Renal cortical epithelial cell (primary cell): ENCODE results near the gene C2CD4C. TPM values are rescaled to one million over a fixed set of nuclear protein-coding genes. Genes with fewer than 3 reads are reported as not detected.
"Not testable (repeated sequence)": the region's sequence is repeated elsewhere in the genome, so short reads cannot be mapped to it uniquely, and the experiment has no call there.

Source experiments
- DNase-seq: peaks from one replicate; pipeline ENCODE4 v3.0.0-alpha.2; 2011; ENCODE audit warnings: low read depth
- total RNA-seq: library from RNA; depleted of rRNA; stranded (reverse); fragments of >200 nt; gene quantifications from 2 replicates; pipeline ENCODE4 v1.2.3, GENCODE V29; 2014

C2CD4C gene
- total RNA-seq, 1 donor from 2014 or later: 0.20 TPM

DNA sequence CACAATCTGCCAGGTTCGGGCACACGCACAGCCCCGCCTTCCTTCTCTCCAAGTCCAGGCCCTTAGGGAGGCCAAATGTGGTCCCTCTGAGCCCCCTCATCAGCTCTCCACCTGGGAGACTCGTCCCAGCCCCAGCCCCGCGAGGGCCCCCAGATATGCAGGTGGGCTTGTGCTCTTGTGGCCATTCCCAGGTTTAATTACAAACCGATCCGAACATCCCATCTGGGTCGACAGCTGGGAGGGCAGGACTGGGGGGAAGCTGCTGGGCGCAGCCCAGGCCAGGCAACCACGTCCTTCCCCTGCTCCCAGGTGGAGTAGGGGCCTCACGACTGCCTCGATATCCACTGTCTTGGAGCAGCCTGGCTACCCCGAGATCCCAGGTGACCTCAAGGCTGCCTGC lies 7.5 kb upstream of the C2CD4C start:
- DNase-seq: no peak

DNA sequence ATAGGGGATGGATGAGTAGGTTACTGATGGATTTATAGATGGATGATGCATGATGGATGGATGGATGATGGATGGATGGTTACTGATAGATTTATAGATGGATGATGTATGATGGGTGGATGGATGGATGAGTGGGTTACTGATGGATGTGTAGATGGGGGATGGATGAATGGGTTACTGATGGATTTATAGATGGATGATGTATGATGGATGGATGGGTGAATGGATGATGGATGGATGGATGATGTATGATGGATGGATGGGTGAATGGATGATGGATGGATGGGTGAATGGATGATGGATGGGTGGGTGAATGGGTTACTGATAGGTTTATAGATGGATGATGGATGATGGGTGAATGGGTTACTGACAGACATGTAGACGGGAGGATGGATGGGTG lies 6.3 kb upstream of the C2CD4C start:
- DNase-seq: no peak

DNA sequence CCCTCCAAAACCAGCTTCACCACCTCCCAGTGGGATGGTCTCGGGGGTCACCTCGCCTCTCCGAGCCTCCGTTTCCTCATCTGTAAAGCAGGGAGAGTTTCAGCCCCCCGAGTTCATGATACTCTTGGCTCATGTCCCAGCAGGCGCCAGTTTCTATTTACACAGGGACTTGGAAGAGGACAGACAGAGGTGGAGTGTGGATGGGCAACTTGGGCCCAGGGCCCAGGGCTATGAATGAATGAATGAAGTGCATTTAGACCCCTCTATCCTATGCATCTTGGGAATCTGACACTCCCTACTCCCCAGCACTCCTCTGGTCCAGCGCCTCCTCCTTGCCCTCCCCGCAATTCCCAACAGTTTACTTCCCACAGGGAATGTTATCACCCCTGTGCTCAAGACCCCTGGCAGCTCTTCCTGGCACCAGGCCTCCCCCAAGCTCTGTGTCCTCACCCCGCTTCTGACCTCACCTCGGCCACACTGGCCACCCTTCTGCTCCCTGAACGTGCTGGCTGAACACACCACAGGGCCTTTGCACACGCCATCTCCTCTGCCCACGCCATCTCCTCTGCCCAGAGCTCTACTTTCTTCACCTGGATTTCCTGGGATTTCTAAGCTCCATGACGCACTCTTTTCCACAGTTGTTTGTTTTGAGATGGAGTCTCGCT lies 4.9 kb upstream of the C2CD4C start:
- no peak for DNase-seq

DNA sequence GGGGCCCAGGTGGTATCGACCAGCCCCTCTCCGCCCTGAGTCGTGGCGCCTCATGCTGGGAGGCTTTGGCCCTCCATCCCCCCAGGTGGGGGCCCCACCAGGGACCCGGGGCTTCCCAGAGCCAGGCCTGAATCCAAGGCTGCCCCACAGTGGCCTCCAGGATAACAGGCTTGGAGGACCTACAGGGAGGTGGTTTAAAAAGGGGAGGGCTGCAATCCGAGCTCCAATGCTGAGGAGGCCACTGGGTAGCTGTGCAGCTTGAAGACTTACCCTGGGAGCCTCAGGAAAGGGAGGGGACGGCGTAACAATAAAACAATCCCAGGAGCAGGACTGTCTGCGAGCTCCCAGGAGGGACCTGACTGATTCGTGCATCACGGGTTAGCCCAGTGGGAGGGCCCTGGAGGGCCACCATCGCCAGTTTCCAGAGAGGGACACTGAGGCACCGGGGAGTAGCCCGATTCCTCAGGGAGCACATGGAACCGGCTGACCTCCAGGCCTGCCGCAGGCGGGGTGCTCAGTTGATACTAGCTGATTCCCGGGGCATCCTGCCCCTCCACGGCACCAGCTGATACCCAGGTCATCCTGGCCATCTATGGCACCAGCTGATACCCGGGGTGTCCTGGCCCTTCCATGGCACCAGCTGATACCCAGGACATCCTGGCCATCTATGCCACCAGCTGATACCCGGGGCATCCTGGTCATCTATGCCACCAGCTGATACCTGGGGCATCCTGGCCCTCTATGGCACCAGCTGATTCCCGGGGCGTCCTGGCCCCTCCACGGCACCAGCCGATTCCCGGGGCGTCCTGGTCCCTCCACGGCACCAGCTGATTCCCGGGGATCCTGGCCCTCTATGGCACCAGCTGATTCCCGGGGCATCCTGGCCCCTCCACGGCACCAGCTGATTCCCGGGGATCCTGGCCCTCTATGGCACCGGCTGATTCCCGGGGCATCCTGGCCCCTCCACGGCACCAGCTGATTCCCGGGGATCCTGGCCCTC lies 3.7 kb upstream of the C2CD4C start:
- DNase-seq: no peak

DNA sequence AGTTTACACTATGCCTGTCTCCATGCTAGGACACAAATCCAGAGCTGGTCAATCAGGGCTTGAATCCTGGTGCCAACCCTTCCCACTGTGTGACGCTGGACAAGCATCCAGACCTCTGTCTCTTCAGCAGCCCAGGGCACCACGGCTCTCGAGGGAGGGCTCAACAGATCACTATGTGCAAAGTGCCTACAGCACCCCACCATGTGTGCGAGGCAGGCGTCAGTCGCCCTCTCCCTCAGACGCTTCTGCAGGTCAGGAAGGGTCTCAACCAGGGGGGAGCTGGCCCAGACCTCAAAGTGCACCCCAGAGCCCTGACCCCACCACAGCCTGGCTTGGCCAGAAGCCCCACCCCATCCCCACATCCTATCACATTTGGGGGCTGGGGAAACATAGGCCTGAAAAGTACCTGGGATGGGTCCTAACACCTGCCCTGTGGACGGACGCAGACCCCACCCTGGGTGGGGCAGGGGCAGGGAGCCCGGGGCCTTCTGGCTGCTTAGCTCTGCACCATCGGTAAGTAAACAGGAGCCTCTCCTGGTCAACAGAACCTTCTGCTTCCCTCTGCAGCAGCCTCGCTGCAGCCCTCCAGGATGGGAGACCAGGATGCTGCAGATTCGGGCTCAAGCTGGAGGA lies 2.9 kb upstream of the C2CD4C start:
- DNase-seq: no peak

DNA sequence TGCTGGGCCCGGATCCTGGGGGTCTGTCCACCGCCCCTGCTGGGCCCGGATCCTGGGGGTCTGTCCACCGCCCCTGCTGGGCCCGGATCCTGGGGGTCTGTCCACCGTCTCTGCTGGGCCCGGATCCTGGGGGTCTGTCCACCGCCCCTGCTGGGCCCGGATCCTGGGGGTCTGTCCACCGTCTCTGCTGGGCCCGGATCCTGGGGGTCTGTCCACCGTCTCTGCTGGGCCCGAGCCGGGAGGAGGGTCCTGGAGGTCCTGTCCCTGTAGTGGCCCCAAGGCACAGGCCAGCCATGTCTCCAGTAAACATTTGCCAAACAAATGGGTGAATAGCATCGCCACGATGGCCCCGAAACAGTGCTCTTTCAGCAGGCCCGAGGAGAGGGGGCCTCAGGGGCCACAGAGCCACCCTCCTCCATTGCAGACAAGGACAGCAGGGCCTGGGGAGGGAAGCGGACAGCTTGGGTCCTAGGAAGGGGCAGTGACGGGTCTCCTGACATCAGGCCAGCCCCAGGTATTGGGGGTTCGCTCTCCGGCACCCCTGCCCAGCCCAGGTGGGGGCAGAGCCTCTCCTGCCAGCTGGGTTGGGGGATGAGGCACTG lies 2.3 kb upstream of the C2CD4C start:
- DNase-seq: not testable (repeated sequence)

DNA sequence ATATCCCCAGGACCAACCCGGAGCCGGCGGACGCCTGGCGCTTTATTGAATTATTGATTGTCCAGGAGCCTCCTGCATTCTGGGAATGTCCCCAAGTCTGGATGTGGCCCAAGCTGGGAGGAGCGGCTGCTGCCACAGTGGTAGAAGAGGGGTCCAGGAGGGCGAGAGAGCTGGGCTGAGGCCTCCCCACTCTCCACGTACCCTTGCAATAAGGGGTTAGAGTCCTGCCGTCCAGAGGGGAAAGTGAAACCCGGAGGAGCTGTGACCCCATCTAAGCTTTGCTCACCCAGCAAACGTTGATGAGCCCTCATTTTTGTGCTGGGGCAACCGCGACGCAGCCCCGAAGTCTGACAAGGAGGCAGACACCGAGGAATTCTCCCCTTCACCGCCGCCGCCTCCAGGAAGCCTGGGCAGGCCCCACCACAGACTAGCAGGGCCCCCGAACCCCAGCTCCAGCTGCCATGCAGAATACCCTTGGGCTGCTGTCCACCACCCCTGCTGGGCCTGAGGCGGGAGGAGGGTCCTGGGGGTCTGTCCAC lies 1.4 kb upstream of the C2CD4C start:
- DNase-seq: no peak

DNA sequence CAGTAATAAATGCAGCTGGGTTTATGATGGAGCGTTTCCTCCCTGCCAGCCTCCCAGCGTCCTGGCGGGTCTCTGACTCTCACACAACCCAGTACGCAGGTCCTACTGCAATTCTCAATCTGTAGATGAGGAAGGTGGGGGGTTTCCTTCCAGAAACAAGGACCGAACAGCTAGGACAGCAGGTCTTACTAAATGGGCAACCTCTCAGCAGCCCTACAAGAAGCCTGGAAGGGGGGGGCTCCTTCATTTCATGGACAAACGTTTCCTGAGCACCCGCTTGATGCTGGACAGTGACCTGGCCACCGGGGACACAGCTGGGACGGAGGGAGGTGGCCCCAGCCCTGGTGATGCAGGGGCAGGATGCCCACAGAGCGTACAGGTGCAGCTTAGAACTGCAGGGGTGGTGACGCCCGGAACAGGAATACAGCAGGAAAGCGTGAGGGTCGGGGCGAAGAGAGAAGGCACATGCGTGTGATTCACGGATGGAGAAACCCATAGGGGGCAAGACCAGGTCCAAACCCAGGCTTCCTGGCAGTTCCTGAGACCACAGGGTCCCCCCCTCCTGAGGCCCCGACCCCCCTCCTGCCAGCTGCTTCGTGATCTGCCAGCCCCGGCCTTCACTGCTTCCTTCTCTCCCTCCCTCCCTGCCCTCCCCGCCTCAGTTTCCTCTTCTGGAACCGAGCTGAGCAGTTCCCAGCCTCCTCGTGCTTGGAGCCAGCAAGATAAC lies 732 bp upstream of the C2CD4C start:
- DNase-seq: no peak

DNA sequence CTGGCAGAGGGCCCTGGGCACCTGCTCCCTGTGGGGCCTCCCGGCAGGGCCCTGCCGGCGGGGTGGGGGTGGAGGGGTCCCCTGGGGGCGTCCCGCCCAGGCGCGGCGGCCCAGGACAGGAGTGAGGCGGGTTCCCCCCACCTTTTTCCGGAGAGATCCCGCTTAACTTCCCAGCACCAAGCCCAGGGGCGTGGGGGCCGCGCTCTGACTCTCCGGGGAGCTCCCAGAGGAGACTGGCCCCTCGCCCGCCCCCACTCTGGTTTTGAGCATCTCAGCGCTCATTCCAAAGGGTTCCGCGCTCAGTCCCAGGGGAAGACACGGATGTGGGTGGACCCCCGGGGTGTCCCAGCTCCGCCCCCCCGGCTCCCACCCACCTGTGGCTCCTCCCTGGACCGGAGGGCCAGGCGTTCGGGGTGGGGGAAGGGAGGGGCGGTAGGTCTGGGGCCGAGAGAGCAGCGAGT lies 476 bp downstream of the C2CD4C start:
- DNase-seq: no peak

DNA sequence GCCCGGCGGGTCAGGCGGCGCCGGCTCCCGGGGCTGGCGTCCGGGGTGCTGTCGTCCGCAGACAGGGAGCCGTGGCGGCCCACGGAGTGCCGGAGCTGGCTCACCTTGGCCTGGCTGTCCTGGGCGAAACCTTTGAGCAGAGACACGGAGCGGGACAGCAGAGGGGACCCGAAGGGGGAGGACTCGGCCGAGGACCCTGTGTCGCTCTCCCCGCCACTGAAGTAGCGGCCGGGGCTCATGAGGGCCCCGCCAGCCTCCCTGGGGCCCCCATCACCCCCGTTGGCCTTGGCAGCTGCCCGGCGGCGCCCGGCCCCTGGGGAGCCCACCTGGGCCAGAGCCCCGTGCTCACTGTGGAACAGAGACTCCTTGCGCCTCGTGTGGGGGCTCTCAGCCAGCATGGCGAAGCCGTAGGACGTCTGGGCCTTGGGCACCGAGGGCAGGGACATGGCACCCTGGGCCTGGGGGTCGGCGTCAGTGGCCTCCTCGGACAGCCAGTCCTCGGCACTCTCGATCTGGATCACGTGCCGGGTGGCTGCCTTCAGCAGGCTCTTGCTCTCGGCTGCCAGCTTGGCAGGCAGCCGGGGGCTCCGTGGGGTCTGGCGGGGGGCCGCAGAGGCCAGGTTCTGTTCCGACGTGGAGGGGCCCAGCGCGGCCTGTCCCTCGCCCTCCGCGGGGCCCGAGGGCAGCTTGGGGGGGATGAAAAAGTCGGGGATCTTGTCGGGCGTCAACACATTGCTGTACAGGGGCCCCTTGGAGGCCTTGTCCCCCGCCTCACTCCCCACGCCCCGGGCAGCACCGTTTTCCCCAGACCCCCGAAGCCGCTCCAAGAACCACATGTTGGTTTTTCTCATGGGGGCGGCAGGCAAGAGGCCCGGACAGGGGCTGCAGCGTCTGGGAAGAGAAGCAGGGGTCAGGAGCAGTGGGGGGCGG lies 1.2 kb downstream of the C2CD4C start:
- DNase-seq: no peak

DNA sequence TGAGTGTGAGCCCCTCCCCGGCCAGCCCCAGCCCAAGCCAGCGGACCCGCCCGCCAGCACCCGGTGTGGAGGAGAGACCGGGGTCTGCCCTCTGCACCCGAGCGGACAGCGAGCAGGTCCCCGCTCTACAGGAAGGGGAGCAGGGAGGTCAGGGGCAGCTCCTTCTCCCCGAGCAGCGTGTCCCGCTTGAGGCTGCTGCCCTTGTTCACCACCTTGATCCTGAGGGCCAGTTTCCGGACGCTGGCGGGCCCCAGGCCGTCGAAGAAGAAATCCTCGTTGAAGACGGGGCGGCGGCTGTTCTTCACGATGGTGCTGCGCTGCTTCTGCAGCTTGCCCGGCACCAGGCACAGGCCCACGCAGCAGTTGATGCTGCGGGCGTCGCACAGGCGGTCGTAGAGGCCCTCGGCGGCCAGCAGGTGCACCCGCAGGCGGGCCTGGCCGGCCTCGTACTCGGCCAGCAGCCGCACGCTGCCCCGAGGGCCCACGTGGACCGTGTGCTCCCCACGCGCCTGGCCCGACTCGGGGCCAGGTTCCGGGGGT lies 1.9 kb downstream of the C2CD4C start:
- no peak for DNase-seq

DNA sequence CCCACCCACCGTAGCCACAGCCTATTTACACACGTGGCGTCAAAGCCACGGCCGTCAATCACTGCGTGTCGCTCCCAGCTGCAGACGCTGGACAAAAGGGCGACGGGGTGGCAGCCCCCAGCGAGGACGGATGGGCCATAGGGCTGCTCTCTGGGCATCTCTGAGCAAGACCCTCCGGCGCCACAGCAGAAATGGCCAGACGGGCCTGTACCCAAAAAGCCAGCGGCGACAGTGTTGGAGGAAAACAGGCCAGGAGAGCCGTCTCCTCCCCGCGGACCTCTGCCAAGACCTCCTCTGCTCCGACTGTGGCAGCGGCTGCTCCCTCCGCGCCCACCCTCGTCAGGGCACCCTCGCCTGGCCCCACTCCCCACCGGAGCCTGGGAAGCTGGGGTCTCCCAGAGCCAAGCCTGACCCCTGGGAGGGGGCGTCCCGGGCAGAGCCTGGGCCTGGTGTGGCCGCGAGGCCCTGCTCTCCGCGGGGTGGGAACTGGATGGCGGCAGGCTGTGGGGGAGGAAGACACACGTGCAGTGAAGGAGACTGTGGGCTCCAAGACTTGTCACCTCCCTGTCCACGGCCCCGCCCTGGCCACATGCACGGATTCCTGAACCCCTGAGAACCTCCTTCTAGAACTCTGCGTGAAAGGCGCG lies 2.7 kb downstream of the C2CD4C start:
- no peak for DNase-seq

DNA sequence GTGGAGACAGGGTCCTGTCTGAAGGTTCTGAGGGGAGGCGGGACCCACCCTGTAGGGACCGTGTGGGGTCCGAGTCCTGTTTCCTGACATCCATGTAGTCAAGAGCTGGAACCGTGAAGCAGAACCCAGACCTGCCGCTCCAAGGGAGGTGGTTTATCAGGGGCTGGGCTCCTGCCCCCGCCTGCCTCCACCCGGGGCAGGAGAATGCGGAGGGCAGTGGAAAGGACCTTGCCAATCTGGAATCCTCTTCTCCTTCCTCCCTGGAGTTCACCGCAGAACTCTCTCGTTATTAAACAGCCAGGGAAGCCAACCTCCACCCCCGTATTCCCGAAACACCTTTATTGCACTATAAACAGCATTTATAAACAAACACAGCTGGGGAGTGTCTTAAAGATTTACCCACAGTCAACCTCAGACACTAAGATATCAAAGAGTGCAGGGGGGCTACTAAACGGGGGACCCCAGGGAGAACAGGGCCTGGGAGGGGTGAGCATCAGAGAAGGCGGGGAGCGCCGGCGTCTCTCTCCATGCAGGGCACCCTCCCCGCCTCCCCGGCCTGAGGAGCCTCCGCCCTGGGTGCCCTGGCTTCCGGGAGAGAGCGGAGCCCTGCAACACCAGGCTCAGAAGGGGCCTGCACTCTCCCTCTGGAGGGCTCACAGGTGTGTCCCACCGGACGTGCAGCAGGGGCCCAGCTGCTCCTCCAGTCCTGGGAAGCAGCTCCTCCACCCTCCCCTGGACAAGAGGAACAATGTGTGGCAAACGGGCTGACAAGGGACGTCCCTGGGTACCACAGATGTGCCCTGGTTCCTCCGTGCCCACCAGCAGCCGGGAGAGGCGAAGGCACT lies 3.6 kb downstream of the C2CD4C start:
- peak; percentile 45 for DNase-seq

DNA sequence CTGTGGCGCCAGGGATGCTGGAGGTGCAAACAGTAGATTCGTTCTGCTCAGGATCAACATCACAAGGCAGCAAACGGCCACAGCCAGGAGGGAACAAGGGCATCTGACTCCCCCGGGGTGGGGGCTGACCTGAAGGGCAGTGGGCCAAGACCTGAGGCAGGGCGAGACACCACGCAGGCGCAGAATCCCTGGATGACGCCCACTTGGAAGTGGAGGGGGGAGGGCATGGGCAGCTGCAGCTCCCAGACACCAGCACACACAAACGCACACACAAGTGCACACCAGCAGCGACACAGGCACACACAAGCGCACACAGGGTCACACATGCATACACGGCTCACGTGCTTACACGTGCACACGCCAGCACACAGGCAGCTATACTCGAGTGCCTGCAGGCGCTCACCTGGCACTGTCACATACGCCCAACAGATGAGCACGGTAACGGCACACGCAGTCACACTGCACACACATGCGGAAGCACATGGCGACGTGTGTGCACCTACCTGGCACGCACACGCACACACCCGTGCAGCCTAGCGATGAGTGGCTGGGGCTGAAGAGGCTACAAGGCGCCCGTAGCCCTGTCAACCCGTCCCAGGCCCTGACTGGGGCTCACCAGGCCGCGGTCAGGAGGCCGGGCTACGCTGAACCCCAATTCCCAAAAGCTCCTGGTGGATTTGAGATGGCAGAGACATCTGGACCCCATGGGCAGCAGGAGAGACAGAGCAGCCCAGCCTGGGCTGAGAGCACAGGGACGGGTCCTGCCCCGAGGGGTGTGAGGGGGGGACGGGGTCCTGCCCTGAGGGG lies 5.5 kb downstream of the C2CD4C start:
- DNase-seq: no peak

DNA sequence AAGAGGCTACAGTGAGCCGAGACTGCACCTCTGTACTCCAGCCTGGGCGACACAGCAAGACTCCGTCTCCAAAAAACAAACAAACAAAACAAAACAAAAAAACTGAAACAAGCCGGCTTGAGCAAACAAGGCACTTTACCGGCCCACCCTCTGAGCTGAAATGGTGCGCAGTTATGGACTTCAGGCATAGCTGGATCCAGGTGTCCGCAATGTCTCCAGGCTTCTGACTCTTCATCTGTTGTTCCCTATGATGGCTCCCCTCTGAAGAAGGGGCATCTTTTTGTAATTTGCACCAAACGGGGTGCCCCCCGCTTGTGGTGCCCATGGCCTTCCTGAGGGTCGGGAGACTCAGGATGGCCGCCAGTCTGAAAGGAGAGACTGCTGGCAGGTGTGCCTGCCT lies 6.2 kb downstream of the C2CD4C start:
- DNase-seq: no peak

DNA sequence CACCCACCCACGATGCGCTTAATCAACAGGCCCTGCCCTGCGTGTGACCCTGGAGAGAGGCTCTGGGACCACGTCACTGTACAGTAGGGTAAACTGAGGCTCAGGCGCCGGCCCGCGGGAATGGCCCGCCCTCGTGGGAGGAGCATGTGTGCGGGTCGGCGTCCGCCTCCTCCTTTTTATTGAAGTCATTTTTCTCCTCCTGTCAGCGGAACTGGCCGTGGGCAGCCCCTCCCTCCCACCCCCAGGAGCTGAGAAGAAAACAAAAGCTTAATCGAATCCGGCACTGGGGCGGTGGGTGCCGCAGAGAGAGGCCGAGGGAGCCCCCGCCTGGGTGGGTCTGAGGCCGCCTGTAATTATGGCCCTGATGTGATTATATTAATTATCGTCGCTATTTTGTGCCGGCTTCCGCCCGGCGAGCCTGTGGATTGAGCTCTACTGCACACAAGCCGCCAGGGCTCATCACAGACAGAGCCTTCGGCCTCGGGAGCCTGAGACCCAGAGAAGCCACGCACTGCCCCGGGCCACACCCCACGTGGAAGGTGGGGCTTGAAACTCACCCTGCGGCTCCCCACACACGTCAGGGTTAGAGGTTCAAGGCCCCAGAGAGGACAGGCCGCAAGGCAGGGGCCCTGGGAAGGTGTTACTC lies 7.0 kb downstream of the C2CD4C start:
- no peak for DNase-seq
